GM12873 (cell line): ENCODE results near the gene C18orf32.

Source experiments
- TF ChIP-seq, protein P1 (sequence below): IDR thresholded peaks from 2 replicates; pipeline ENCODE4 v1.5.1; 2012; ENCODE audit warnings: low read depth, mild to moderate bottlenecking, moderate library complexity, low read length, control low read depth; ENCODE audit not compliant: insufficient read depth; ENCODE audit errors: missing control alignments

C18orf32 gene

DNA sequence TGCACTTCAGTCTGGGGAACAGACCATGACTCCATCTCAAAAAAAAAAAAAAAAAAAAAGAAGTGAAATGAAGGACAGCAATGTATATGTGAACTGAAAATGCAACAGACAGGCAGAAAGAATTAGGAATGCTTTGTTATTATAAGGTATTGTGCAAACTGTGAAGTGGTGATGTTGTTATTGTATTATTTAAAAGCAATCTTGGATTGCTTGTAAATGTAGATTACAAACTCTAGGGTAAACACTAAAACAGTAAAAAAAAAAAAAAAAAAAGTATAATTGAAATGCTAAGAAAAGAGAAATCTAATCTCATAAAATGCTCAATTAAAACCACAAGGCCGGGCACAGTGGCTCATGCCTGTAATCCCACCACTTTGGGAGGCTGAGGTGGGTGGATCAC is 51.9 kb downstream of the C18orf32 start:
- TF ChIP-seq, protein P1, sequence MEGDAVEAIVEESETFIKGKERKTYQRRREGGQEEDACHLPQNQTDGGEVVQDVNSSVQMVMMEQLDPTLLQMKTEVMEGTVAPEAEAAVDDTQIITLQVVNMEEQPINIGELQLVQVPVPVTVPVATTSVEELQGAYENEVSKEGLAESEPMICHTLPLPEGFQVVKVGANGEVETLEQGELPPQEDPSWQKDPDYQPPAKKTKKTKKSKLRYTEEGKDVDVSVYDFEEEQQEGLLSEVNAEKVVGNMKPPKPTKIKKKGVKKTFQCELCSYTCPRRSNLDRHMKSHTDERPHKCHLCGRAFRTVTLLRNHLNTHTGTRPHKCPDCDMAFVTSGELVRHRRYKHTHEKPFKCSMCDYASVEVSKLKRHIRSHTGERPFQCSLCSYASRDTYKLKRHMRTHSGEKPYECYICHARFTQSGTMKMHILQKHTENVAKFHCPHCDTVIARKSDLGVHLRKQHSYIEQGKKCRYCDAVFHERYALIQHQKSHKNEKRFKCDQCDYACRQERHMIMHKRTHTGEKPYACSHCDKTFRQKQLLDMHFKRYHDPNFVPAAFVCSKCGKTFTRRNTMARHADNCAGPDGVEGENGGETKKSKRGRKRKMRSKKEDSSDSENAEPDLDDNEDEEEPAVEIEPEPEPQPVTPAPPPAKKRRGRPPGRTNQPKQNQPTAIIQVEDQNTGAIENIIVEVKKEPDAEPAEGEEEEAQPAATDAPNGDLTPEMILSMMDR = no peak

DNA sequence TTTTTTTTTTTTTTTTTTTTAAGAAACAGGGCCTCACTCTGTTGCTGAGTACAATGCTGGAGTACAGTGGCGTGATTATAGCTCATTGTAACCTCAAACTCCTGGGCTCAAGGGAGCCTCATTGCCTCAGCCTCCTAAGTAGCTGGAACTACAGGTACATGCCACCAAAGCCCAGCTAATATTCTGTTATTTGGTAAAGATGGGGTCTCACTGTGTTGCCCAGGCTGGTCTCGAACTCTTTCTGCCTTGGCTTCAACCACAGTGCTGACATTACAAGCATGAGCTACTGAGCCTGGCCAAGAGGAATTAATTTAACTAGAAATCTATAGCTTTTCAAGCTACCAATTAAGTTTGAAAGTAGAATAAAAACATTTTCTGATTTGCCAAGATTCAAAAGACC is 54.4 kb downstream of the C18orf32 start:
- TF ChIP-seq, protein P1 = no peak

DNA sequence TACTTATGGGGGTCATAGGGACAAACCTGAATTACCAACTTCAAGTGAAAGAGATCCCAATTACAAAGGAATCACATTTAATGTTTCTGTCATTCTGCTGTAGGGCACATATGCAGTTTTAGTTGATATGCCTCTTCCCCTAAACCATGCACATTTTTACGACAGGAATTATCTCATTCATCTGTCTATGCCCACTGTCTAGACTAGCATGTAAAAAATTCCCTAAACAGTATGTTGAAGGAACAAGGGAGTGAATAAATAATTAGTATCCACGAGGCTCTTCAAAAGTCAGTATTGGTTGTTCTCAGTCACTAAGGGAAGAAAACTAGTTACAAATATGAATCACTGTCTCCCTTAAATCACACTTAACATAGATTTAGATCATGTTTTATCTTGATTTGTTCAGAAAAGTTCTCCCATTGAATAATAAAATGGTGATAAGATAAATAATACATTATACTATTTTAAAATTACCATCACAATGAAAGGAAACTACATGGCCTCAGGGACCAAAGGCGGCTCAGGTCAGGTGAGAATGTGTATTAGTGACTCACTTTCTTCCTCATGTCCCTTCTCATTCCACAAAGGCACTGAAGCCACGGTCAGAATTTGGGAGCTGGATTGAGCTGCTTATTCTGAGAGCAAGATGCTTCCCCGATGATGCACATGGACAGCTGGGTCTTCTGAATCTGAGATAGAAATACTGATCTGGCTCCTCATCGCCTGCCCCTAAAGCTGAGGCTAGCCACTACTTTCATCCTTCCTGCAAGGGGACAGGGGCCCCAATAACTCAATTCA is 55.7 kb downstream of the C18orf32 start:
- TF ChIP-seq, protein P1 = no peak
